HEK293T (cell line): ENCODE data around the gene PTPN11.

Experiments
- CTCF ChIA-PET: fragments of 350-600 bp; formaldehyde crosslinking; extraction: SDS; loops from one replicate; lab custom pipeline; 2021; ENCODE audit warnings: antibody characterized with exemption, inconsistent platforms; lab: Yijun Ruan, JAX
- POLR2A ChIA-PET: fragments of 350-600 bp; formaldehyde crosslinking; extraction: SDS; loops from one replicate; lab custom pipeline; 2020; ENCODE audit warnings: antibody characterized with exemption, inconsistent platforms; lab: Yijun Ruan, JAX
- DNase-seq: peaks from one replicate; pipeline ENCODE4 v3.0.0; 2012; ENCODE audit warnings: mixed read lengths; ENCODE audit errors: extremely low spot score
- ARNT ChIP-seq: fragments of 450-650 bp; IDR thresholded peaks from 2 replicates; pipeline ENCODE4 v1.6.1; 2017; ENCODE audit warnings: mild to moderate bottlenecking
- BHLHE40 ChIP-seq: fragments of 450-650 bp; IDR thresholded peaks from 2 replicates; pipeline ENCODE4 v1.6.1; 2016; ENCODE audit warnings: mild to moderate bottlenecking, moderate library complexity, borderline replicate concordance
- CTBP1 ChIP-seq: fragments of 450-650 bp; IDR thresholded peaks from 2 replicates; pipeline ENCODE4 v1.6.1; 2016; ENCODE audit warnings: borderline replicate concordance
- ELF4 ChIP-seq: fragments of 450-650 bp; IDR thresholded peaks from 2 replicates; pipeline ENCODE4 v1.6.1; 2017; ENCODE audit warnings: antibody characterized with exemption
- FOXA1 ChIP-seq: fragments of 450-650 bp; IDR thresholded peaks from 2 replicates; pipeline ENCODE4 v1.6.1; 2016; ENCODE audit warnings: mild to moderate bottlenecking
- FOXK2 ChIP-seq: fragments of 450-650 bp; IDR thresholded peaks from 2 replicates; pipeline ENCODE4 v1.6.1; 2016; ENCODE audit warnings: mild to moderate bottlenecking
- FOXM1 ChIP-seq: fragments of 450-650 bp; IDR thresholded peaks from 2 replicates; pipeline ENCODE4 v1.6.1; 2017; ENCODE audit warnings: mild to moderate bottlenecking, borderline replicate concordance
- HDGF ChIP-seq: fragments of 450-650 bp; IDR thresholded peaks from 2 replicates; pipeline ENCODE4 v1.6.1; 2017; ENCODE audit warnings: antibody characterized with exemption, borderline replicate concordance
- L3MBTL2 ChIP-seq: fragments of 450-650 bp; conservative IDR thresholded peaks from 2 replicates; pipeline ENCODE4 v1.6.1; 2016; ENCODE audit warnings: mild to moderate bottlenecking
- LEF1 ChIP-seq: fragments of 450-650 bp; IDR thresholded peaks from 2 replicates; pipeline ENCODE4 v1.6.1; 2017; ENCODE audit warnings: mild to moderate bottlenecking, borderline replicate concordance
- NFRKB ChIP-seq: fragments of 450-650 bp; IDR thresholded peaks from 2 replicates; pipeline ENCODE4 v1.6.1; 2016; ENCODE audit warnings: mild to moderate bottlenecking, moderate library complexity
- SP1 ChIP-seq: fragments of 450-650 bp; IDR thresholded peaks from 2 replicates; pipeline ENCODE4 v1.6.1; 2017
- SUZ12 ChIP-seq: fragments of 450-650 bp; IDR thresholded peaks from 2 replicates; pipeline ENCODE4 v1.6.1; 2016; ENCODE audit warnings: mild to moderate bottlenecking
- TARDBP ChIP-seq: fragments of 450-650 bp; IDR thresholded peaks from 2 replicates; pipeline ENCODE4 v1.6.1; 2016
- ZNF384 ChIP-seq: fragments of 450-650 bp; IDR thresholded peaks from 2 replicates; pipeline ENCODE4 v1.6.1; 2016
- TF ChIP-seq, protein P1 (sequence below): fragments of 450-650 bp; IDR thresholded peaks from 2 replicates; pipeline ENCODE4 v1.6.1; 2016

Gene PTPN11

DNA sequence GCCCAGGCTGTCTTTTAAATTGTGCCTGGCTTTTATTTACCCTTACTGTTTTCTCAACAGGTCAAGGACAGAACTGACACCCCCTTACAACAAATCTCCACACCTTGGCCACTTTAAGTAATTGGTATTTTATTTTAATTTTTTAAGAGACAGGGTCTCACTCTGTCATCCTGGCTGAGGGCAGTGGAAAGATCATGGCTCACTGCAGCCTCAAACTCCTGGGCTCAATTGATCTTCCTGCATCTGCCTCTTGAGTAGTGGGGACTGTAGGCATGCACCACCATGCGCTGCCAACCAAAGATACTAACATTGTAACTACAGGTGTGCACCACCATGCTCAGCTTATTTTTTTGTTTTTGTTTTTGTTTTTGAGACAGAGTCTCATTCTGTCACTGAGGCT is 109.8 kb downstream of the PTPN11 start:
- CTCF ChIA-PET: no interaction called here
- POLR2A ChIA-PET: no interaction called here
- DNase-seq: no peak
- TF ChIP-seq FOXA1 (no peak), NFRKB (no peak), TARDBP (no peak), ARNT (no peak), SP1 (no peak), L3MBTL2 (no peak), FOXM1 (no peak), LEF1 (no peak), FOXK2 (no peak), HDGF (no peak), CTBP1 (no peak), ZNF384 (no peak), SUZ12 (no peak), ELF4 (no peak)
- TF ChIP-seq, protein P1, sequence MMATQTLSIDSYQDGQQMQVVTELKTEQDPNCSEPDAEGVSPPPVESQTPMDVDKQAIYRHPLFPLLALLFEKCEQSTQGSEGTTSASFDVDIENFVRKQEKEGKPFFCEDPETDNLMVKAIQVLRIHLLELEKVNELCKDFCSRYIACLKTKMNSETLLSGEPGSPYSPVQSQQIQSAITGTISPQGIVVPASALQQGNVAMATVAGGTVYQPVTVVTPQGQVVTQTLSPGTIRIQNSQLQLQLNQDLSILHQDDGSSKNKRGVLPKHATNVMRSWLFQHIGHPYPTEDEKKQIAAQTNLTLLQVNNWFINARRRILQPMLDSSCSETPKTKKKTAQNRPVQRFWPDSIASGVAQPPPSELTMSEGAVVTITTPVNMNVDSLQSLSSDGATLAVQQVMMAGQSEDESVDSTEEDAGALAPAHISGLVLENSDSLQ: no peak

DNA sequence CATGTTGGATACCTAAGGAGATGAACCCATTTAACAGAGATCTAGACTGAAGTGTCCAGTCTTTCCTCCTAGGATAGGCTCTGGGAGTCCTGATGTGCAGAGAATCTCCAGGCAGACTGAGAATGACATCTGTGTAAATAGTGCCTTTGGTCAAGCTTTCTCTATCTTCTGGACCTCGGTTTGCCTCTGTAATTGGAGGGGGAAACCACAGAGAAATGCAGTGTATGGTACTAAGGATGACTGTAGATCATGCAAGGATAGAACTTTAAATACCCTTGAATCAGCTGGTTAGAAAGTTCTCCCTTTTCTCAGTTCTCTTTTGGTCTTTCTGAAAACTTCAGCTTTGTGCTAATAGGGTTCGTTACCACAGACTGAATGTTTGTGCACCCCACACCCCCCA is 112.2 kb downstream of the PTPN11 start:
- ChIA-PET CTCF (no interaction called here), POLR2A (no interaction called here)
- no peak for DNase-seq
- TF ChIP-seq ZNF384: no peak
- TF ChIP-seq LEF1: no peak
- TF ChIP-seq FOXM1: no peak
- no peak for TF ChIP-seq FOXK2
- TF ChIP-seq FOXA1: no peak
- no peak for TF ChIP-seq L3MBTL2
- no peak for TF ChIP-seq NFRKB
- TF ChIP-seq ARNT: no peak
- TF ChIP-seq, protein P1: no peak
- no peak for TF ChIP-seq SUZ12
- TF ChIP-seq CTBP1: no peak
- TF ChIP-seq HDGF: no peak

DNA sequence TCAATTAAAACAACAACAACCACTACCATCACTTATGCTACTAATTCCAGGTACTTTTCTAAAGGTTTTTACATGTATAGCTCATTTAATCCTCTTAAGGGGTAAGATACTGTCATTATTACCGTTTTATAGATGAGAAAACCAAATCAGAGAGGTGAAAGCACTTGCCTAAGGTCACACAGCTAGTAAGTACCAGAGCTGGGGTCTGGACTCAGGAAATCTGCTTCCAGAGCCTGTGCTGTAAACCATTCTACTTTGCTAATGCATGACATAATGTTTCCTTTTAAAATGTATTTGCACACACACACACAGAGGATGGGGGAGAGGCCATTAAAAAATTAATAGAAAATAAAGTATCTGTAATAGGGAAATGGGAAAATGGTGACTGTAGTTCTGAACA is 113.4 kb downstream of the PTPN11 start:
- ChIA-PET CTCF (no interaction called here), POLR2A (interaction anchor here (0.6 kb wide), 1 partner anchor 13 kb away, joined by 3 read pairs; no protein-coding TSS in a partner anchor)
- DNase-seq: no peak
- TF ChIP-seq ZNF384: no peak
- TF ChIP-seq, protein P1: no peak
- no peak for TF ChIP-seq ARNT
- no peak for TF ChIP-seq SP1
- TF ChIP-seq NFRKB: no peak
- TF ChIP-seq CTBP1: no peak

DNA sequence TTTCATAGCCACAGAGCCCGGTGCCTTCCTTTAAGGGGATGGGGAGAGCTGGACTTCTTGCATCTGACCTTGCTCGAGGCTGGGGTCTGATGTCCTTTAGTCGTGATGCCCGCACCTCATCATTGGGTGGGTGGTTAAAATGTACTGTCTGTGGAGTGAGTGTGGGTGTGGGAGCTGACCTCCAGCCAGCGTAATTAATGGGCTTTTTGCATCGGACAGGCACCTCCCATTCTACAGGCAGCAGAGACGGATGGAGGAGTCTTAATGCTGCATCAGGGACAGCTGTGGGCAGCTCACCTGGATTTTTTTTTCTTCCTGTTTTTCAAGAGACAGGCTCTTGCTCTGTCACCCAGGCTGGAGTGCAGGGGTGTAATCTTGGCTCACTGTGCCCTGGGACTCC is 114.8 kb downstream of the PTPN11 start:
- TF ChIP-seq FOXA1: no peak
- no peak for TF ChIP-seq HDGF
- TF ChIP-seq TARDBP: no peak
- no peak for TF ChIP-seq FOXM1
- CTCF ChIA-PET: interaction anchor here (0.7 kb wide), 1 partner anchor 14 kb away, joined by 3 read pairs; no protein-coding TSS in a partner anchor
- POLR2A ChIA-PET: no interaction called here
- no peak for DNase-seq

DNA sequence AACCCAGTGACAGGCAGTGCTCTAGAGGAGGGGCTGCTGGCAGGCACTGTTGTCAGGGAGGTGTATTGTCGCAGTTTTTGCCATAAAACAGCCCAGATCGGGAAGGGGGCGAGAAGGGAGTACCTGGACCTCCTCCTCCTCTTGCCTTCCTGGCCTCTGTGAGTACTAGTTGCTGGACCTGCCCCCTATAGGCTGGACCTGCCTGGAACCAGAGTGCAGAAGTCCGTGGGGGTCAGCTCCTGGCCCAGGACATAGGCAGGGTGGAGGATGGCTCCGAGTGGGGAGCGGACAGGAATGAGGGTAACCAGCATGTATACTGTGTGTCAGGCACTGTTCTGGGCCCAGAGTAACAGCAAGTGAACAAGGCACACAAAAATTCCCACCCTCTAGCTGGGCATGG is 116.3 kb downstream of the PTPN11 start:
- ChIA-PET CTCF (no interaction called here), POLR2A (no interaction called here)
- TF ChIP-seq, protein P1: no peak
- TF ChIP-seq ZNF384 (no peak), FOXK2 (no peak), NFRKB (no peak), TARDBP (no peak)
- no peak for DNase-seq

DNA sequence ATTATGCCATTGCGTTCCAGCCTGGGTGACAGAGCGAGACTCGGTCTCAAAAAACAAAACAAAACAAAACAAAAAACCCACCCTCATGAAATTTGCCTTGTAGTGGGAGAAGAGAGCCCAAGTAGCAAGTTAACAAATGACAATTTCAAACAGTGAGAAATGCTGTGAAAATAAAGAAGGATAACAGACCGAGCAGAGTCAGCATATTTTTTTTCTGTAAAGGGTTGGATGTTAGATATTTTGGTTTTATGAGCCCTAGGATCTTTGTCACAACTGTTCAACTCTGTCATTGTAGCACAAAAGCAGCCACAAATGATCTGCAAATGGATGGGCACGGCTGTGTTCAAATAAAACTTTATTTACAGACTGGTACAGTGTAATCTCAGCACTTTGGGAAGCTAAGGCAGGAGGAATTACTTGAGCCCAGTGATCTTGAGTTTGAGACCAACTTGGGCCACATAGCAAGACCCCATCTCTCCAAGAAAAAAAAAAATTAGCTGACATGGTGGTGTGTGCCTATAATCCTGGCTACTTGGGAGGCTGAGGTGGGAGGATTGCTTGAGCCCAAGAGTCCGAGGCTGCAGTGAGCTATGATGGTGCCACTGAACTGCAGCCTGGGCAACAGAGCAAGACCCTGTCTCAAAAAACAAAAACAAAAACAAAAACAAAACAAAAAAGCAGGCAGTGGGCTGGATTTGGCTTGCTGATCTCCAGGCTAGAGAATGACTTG is 117.1 kb downstream of the PTPN11 start:
- ChIA-PET POLR2A (no interaction called here), CTCF (interaction anchor here (0.6 kb wide), 1 partner anchor 49 kb away, joined by 3 read pairs; no protein-coding TSS in a partner anchor)
- DNase-seq: no peak
- TF ChIP-seq, protein P1: no peak
- no peak for TF ChIP-seq ZNF384
- TF ChIP-seq ARNT: no peak
- TF ChIP-seq FOXM1: no peak
- no peak for TF ChIP-seq HDGF
- no peak for TF ChIP-seq TARDBP
- no peak for TF ChIP-seq LEF1
- no peak for TF ChIP-seq BHLHE40
- TF ChIP-seq CTBP1: no peak
- TF ChIP-seq L3MBTL2: no peak
- TF ChIP-seq FOXK2: no peak
- TF ChIP-seq FOXA1: no peak
- no peak for TF ChIP-seq NFRKB
- TF ChIP-seq ELF4: no peak
- no peak for TF ChIP-seq SP1
- no peak for TF ChIP-seq SUZ12
